NCI-H187 treated with DMSO at 0.1 percent for 48 hours (cell line): ENCODE data around the gene WAPL.

Source experiments
- DNase-seq: peaks from one replicate; lab custom pipeline; 2025; lab: John Stamatoyannopoulos, UW

WAPL gene

DNA sequence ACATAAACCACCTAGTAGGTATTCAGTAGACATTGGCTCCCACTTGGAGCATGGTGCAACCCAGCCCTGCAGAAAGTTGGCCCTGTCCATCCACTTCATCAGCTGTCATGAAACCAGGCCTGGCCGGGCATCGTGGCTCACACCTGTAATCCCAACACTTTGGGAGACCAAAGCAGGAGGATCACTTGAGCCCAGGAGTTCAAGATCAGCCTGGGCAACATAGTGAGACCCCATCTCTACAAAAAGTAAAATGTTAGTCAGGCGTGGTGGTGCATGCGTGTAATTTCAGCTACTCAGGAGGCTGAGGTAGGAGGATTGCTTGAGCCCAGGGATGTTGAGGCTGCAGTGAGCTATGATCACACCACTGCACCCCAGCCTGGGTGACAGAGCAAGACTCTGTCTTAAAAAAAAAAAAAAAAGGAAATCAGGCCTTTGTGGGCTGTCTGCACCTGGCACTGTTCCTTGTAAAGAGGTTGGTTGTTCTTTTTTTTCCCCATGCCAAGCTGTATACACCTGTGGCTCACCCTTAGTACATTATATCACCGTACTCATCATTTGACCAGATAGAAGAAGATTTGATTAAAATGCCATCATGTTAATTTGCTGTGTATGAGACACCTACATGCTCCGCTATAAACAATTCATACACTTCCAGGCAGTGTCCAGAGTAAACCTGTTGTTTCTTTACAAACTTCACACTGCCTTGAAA is 109.6 kb downstream of the WAPL start:
- no peak for DNase-seq

DNA sequence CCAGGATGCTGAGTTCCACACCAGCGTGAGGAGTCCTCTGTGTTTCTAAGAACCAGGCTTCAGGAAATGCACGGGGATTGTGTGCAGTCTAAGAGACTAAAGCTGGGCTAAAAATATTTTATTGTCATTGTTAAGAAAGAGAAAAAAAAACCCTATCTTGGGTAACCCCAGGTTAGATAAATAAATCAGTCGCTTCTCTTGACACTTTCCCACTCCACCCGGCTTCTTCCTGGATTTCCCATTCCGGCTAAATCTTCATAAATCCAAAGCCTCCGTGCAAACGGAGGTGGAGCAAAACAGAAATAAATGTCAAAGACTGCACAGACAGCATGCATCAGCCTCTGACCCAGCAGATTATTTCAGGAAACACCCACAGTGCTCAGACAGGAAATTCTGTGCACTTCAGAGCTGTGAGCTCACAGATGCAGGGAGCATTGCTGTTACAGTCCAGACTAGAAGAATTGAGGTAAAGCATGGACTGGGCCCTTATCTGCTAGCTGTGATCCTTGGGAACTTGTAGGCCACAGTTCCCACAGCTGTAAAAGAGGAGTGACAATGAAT is 110.2 kb downstream of the WAPL start:
- DNase-seq = no peak

DNA sequence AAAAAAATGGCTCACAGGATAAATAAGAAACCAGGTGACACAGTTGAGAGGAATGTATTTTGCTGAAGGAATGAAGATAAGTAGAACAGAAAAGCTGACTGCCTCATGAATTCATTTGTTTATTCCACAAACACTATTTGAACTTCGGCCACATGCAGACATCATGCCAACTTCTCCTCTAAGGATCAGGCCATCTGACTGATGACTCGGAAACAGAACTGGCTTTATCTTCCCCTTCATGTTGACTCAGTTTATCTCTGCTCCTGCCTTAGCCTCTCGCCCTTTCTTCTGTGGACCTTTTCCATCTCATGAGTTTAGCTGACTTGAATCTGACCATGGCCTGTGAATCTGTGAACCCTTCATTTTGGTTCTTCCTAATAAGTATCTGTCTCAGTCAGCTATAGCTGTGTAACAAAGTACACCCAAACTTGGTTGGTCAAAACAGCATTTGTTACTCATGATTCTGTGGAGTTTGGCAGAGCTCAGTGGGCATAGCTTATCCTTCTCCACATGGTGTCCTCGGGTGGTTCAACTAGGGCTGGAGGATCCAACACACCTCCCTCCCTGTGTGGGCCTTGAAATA is 111.0 kb downstream of the WAPL start:
- no peak for DNase-seq

DNA sequence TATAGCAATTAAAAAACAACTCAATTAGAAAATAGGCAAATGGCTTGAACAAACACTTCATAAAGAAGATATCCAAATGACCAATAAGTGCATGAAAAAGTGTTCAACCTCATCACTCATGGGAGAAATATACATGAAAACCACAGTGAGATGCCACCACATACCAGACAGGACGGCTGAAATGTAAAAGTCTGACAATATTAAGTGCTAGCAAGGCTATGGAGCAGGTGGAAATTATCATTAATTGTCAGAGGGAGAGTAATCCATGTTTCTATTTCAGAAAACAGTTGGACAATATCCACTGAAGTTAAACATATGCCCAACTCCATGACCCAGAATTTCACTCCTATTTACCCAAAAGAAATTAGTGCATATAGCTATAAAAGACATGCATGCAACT is 112.4 kb downstream of the WAPL start:
- no peak for DNase-seq

DNA sequence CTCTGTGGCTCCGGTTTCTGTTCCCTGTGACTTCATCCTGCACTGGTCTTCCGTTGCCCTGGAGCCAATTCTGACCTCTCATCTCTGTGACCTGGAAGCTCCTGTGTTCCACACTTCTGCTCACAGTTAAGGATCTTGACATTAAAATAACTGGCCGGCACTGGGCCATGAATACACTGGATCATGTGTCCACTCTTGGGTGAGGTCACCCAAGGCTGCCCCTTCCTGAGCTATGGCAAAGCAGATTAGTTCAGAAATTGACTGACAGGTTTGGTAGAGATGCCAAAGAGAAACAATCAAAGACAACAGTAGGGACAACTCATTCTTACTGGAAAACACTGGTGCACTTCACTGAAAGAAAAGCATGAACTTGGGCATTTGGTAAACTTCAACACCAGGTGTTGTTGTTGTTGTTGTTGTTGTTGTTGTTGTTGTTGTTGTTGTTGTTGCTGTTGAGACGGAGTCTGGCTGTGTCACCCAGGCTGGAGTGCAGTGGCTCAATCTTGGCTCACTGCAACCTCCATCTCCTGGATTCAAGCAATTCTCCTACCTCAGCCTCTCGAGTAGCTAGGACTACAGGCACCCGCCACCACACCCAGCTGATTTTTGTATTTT is 118.3 kb downstream of the WAPL start:
- no peak for DNase-seq

DNA sequence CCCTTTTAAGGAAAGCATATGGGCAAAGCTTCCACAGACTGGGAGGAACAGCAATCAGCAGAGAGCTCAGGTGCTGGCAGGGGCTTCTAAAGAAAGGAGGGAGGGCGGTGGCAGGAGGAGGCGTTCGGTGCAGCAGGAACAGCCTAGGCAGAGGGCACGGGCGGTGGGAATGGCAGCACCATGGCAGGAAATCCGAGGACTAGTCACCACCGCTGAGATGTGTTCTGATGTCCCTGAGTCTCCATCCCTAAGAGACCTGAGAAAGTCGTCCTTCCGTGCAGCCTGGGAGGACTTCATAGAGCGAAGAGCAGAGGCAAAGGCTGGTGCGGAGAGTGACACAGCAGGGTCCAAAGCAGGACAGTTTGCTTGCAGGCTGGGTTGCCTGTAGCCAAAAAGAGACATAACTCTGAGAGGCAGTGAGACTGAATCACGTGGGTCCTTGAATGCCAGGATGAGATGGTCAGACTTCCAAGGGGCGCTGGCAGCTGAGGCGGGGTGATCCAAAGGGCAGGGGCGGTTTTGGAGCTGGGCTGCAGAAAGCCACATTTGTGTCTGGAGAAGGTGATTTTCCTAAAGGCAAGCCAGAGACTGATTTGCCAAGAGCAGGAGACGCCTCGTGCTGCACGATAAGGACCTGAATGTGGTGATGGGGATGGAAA is 119.2 kb downstream of the WAPL start:
- no peak for DNase-seq

DNA sequence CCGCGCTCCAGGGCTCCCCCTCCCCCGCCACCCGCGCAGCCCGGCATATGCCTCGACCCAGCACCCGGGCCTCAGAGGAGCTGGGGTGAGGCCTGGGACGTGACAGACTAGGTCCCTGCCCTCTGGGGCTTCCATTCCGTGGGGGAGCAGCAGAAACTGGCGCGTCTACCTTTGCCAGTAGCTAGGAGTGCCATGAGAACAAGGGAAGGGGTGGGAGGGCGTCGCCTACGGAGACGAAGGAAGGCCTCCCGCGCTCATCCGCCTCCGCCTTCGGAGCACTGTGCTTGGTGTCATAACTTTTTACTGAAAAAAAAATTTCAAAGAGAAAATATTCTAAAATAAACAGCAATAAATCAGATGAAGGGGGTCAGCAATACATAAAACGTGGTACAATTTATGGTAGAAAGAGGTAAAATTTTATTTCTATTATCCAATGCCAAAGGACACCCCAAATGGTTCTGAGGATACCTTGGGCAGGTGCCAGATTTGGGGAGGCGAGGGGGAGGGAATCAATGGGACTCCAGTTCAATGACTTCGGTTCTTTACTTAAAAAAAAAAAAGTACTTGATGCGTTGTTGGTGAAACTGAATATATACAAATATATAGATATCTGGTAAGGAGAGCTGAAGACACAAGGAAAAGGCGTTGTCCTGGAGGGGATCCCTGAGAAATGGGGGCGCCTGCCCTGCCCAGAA is 119.9 kb downstream of the WAPL start:
- no peak for DNase-seq

DNA sequence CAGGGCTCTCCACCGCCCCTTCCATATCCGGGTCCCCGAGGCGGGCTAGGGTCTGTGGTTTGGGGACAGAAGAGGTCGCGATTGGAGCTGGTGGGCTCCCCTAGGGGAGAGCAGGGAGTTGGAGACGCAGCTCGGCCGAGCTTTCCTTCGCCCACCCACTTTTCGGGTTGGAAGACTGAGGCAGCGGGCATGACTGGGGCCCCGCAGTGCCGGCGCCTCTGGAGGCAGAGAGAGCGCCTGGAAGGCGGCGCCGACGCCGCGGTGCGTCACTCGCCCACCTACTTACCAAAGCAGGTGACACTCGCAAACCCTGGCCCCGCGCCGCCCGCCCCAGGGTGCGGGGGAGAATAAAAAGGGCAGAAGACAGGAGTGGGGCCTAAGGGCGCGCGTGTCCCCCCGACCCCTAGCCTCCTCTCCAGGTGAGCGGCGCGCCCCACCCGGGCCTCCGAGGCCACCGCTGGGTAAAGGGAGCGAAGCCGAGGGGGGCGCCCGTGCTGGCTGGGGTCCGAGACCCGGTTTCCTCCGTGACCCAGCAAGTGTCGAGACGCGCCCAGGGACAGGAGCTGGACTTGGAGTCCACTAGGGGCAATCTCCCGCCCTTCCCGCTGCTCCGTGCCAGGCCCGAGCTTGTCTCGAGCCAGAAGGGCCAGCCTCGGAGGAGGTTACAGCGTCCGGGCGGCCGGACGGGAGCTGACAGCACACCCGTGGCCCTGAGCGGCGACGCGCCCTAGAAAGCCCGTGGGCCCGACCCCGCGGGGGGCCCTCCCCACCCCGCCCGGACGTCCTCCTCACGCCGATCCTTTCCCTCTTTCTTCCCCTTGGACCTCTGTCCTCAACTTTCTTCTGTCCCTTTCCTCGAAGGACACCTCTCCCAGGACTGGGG is 120.6 kb downstream of the WAPL start:
- no peak for DNase-seq

DNA sequence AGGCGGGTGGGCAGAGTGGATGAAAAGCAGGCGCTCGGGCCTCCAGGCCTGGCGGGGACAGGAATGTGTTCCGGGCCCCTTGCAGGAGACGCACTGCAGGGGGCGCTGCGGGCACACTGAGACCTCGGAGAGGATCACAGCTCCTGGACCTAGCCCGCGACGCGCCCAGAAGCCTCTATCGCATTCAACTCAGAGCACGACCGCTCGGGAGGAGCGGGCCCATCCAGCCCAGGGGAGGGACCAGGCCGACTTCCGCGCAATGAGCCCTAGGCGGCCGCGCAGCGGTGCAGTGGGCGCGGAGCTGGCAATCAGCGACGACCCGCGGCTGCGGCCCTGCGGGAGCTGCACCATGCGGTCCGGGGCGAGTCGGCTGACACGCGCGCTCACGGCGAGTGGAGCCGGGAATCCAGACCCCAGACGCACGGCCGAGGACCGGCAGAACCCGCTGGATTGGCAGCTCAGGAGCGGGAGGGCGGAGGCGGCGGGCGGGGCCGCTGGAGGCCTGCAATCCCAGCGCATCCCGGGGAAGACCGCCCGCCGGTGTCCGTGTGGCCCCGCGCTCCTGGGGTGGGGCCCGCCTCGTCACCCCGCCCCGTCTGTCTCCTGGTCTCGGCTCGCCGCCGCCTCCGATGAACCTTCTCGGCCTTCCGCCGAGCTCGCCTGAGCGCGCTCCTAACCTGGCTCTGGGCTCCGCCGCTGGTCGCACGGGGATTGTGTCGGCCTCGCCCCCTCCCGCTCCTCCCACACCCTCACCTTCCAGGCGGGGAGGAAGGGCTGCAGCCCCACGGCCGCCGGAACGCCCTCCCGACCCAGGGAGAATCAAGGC is 121.5 kb downstream of the WAPL start:
- DNase-seq = peak; percentile 16

DNA sequence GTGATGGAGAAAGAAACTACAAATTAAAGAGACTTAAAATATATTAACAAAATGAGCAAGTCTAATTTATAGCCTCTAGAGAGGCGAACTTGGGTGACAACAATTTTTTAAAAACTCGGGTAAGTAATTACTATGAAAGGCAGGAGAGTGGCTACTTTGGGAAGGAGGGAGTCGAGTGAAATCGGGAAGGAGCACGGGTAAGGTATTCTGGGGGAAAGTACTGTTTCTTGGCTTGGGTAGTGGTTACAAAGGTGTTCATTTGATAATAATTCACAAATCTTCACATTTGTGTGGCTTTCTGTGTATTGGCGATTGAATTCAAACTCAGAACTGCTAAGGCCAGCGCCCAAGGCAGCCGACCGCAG is 122.1 kb downstream of the WAPL start:
- DNase-seq = no peak

DNA sequence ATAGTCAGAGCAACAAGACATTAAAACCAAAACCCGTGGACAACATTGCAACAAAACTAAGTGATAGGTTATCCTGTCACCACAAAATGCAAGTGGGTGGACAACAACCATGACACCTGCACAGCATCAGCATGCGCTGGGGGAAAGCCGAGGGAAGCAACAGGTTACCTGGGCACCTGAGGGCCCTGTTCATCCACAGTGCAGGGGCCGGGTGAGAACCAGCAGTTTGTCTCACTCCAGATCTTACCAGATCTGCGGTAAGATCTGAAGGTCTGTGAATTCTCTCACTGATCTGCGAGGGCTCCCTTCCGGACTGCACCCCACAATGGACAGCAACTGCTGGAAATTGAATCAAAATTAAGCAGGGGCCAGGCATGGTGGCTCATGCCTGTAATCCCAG is 124.5 kb downstream of the WAPL start:
- DNase-seq = no peak

DNA sequence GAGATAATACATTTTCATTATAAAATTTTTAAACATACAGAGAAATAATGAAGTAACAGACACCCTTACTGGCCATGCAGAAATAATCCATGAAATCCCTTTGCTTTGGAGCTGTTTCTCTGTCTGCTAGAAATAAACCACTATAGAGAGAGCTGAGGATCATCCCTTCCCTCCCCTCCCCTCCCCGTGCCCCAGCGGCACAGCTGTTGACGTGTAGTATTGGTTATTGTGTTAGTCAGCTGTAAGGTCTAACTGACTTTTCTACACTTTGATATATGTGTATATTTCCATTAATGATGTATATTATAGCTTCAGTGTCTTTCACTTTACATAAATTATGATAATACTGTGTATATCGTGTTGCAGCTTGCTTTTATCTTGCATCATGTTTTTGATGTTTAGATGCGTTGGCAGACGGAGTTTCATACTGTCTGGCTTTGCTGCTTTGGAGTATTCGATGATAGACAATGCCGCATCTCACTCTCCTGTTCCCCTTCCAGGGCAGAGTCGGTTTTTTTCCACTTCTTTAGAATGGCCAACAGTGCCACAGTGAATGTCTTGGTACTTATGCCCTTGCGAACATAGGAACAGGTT is 127.6 kb downstream of the WAPL start:
- DNase-seq = no peak

DNA sequence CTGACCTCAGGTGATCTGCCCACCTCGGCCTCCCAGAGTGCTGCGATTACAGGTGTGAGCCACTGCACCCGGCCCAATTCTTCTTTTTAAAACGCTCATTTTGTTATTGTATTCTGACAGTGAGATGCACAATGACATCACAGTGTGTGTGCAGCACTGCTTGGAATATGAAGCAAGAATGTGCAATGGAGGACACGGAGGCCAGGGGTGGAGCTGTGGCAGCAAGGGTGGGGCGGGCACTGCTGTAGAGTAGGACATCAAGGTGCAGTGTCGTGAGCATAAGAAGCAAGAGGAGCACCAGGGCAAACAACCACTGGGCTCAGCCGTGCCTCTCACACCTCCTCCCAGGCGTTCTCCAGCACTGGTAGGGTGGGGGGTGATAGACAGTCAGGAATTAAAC is 128.2 kb downstream of the WAPL start:
- DNase-seq = no peak

DNA sequence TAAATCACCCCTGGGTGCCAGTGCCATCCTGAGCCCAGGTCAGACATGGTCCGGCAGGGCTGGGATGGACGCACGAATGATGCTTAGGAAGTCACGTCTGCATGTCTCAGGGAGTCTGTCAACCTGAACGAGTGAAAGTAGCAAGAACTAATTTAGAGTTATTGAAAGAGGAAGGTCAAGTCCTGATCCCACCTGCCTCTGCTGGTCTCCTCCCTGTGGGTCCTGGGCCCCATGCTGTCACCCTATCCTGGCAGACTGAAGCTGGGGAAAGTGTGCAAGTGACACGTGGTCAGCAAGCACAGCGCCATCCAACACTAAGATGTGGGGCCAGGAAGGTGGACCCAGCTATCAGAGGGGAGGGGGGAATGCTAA is 128.9 kb downstream of the WAPL start:
- no peak for DNase-seq

DNA sequence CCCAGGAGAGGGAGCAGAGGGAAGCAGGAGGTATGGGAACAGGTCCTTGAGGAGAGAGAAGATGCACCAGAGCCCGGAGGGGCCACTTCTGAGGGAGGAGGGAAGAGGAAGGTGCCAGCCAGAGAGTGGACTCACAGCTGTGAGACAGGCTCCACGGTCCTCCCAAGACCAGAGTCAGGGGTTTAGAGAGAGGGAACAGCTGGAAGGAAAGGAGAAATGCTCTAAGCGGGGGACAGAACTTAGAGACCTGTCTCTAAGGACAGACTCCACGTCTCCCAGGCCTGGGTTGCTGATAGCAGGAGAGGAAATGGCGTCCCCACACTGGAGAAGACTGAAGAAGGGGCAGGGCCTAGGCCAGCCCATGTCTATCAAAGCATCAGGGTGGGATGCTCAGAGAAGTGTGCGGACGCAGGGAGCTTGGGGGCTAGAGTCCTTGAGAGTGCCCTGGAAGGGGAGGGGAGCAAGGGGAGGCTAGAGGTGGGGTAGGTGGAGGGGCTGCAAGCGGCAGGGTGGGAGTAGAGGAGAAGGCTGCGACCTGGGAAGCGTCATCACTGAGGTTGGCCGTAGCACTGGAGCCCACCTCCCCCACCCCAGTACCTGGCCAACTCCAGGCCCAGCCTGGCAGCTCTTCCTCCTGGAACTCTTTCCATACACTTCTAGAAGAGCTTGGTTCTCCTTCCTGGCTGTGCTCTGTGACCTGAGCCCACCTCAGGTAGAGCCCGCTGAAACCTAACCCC is 129.4 kb downstream of the WAPL start:
- no peak for DNase-seq

DNA sequence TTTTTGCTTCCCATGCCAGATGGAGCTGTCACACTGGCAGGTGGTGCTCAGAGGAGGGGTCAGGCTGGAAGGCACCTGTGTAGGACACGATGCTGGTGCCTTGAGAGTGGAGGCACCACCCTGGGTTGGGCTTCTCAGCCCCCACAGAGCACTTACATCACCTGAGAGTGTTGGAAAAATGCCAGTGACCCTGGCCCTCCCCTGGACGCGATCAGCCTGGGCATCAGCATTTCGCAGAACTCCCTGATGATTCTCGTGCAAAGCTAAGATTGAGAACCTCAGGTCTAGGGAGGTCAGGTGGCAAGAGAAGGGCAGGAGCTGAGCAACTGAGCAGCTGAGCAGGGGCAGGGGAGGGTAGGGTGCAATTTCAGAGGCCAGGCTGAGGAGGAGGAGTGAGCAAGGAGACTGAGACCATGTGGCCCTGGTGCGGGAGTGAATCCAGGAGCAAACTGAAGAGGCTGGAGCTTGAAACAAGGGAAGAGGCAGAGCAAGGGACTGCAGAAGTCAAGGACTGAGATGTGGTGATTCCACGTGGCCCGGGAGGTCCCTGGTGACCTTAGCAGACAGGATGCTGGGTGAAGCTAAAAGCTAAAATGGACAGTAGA is 130.3 kb downstream of the WAPL start:
- DNase-seq = no peak

DNA sequence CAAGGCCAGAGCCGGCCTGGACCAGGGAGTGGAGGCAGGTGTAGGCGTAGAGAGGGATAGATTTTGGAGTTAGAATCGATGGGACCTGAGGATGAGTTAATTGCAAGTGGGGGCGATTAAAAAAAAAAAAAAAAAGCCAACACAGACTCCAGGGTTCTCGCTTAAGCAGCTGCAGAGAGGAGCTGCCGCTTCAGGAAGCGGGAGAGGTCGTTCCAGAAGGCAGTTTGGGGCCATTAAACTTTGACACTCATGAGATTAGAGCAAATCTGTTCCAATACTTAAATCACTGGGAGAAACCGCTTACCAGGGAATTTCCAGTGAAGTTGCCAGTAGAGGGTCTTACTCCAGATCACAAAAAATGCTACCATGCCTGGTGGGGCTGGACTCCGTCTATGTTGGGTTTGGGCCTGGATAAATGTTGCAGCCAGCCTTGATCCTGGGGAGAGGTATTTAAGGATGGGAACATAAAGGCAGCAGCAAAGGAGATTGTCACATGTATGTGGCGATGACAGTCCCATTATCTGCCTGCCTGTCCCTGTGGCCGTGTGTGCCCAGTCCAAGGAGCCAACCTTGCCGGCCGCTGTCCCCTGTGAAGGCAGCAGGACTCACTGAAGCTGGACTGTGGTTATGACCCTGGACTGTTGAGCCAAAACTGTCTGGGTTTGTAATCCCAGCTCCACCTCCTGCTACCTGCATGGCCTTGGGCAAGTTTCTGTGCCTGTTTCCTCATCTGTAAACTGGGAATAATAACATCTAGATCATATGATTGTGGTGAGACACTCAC is 131.1 kb downstream of the WAPL start:
- DNase-seq = no peak
